Measurements from ENCODE around the gene SLC39A11.

Gene SLC39A11

DNA sequence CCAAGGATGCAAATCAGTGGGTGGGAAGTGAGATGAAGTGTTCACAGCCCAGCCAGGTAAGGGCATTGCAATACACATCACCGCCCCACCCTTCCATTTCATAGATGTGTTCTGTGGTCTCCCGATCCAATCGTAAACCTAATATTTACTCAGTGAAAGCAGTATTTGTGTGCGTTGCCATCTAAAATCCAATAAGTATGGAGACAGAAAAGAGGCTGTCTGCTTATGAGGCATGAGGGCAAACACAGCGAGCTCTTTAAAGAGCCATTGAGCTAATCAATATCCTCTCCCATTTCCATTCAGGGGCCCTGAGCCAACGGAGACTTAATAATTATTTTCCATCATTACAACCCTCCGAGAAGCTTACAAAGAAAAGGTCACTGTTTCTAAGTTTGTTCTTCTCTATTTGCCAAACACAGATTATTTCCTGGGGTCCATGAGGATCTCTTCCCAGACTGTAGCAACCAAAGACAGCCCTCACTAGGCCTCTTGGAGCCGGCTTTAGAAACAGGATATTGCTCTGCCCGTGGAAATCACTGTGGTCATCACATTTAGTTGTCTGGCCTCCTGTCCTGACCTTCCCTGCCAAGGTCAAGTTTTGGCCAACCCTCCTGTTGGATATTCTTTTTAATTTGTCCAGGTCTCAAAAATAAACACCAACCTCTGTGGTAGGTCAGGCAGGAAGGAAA lies 120.1 kb downstream of the SLC39A11 start:
- no peak overlapping the region for H3K4me3 ChIP-seq (ENCODE audit: low read depth, low read length)
- TF ChIP-seq, protein P1, sequence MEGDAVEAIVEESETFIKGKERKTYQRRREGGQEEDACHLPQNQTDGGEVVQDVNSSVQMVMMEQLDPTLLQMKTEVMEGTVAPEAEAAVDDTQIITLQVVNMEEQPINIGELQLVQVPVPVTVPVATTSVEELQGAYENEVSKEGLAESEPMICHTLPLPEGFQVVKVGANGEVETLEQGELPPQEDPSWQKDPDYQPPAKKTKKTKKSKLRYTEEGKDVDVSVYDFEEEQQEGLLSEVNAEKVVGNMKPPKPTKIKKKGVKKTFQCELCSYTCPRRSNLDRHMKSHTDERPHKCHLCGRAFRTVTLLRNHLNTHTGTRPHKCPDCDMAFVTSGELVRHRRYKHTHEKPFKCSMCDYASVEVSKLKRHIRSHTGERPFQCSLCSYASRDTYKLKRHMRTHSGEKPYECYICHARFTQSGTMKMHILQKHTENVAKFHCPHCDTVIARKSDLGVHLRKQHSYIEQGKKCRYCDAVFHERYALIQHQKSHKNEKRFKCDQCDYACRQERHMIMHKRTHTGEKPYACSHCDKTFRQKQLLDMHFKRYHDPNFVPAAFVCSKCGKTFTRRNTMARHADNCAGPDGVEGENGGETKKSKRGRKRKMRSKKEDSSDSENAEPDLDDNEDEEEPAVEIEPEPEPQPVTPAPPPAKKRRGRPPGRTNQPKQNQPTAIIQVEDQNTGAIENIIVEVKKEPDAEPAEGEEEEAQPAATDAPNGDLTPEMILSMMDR (conservative IDR thresholded peaks at IDR 0.05; ENCODE audit: low read depth, low read length): no peak
- DNase-seq (ENCODE audit: low read depth): no peak

DNA sequence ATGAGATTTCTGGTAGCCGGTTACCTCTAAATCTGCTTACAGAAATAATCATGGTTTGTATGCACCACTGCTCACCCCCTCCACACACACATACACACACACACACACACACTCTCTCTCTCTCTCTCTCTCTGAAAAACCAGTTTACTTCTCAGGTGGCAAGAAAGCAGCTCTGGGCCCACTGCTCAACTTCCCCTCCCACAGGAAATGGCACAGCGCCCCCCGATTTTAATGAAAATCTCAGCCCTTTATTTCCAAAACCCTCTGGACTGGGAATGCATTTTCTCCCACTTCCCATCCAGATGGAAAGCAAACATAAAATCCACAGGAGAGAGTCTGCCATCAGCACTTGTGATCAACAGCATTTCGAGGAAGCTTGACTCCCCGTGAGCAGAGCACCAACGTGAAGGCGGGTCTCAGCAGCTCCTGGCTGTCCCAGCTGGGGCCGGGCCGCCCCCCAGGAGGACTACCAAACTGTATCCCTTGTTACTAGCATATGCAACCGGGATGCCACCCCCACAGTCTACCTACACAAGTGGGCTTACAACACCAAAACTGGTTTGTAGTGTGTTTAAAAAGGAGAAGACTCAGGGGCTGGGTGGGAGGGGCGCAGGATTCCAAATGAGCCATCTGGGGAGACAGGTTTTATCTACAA lies 121.1 kb downstream of the SLC39A11 start:
- TF ChIP-seq, protein P1 (conservative IDR thresholded peaks at IDR 0.05; ENCODE audit: low read depth, low read length): no peak
- H3K4me3 ChIP-seq (ENCODE audit: low read depth, low read length): no peak overlapping the region

DNA sequence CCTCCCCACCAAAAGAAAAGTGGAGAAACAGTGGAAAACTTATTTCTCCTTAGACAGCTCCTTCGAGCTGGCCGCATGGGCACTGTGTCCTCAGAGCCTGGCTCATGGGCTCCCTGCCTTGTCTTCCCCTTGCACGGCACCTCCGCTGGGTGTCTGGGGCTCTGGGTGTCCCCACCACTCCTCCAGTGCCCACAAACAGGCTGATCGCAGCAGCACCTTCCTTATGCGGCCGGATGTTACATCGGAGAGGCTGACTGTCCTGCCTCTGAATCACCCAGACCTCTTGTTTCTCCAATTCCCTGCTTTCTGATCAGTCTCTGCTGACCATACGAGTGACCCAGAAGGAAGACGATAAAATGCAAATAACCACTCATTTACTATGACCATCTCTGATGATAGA lies 121.7 kb downstream of the SLC39A11 start:
- no peak overlapping the region for H3K4me3 ChIP-seq (ENCODE audit: low read depth, low read length)
- TF ChIP-seq, protein P1 (conservative IDR thresholded peaks at IDR 0.05; ENCODE audit: low read depth, low read length): no peak
- no peak for DNase-seq (ENCODE audit: low read depth)

More for the DNA sequence above, 121.1 kb downstream of the SLC39A11 start:
- DNase-seq (ENCODE audit: low read depth): no peak

DNA sequence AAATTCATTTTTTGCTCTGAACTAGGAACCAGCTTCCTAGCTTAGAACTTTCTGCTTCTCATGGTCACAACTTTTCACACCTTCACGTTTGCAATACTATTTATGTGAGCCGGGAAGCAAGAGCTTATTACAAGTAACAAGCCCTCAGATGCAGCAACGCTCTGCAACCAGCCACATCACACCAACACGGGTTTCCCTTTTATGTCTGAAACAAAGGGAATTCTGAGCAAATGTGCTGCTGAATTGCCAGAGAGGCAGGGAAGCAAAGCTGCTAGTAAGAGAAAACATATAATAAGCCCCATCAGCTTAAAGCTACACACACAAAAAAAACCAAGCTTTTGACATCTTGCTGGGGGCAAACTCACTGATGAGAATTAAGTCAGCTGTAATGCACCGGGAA lies 122.2 kb downstream of the SLC39A11 start:
- DNase-seq (ENCODE audit: low read depth): no peak
- TF ChIP-seq, protein P1 (conservative IDR thresholded peaks at IDR 0.05; ENCODE audit: low read depth, low read length): no peak
- no peak overlapping the region for H3K4me3 ChIP-seq (ENCODE audit: low read depth, low read length)

DNA sequence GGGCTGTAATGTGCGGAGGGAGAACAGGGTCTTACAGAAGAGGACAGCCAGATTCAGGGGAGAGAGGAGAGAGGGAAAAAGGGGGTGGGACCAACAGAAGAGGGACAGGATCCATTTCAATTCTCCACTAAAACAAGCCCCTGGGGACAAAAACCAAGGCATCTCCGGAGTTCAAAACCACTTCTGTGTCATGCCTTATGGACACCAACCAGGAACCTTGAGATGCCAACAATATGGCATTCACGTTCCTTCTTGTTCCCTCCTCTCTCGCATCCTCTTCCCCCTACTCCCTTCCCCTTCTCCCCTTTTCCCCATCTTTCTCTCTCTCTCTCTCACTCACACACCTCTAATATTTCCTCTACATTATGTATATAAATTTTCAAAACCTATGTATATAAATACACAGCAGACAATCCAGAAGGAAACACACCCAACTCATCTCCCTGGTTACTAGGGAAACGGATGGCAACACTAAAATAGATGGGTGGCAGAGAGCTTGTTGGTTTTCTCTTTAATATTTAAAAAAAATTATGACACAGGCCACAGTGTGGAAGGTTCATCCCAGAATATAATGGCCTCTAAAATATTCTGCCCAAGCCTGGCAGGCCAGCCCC lies 123.1 kb downstream of the SLC39A11 start:
- H3K4me3 ChIP-seq (ENCODE audit: low read depth, low read length): no peak overlapping the region
- TF ChIP-seq, protein P1 (conservative IDR thresholded peaks at IDR 0.05; ENCODE audit: low read depth, low read length): no peak

DNA sequence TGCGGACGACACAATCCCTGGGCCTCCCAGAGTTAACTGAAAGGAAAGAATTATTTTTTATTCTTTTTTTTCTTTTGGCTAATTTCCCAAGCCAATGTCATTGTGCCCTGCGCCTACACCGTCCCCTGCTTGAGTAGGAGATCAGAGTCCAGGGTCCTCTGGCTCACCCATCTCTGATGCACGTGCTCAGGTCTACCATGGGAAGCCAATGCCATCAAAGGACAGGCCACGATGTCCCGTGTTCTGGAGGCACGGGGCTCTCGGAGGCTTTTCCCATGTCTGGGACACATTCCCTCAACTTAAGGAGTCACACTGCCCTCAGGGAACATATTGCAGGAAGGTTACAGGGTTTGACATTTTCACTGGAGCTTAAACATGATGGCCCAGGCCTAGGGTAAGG lies 123.7 kb downstream of the SLC39A11 start:
- no peak overlapping the region for H3K4me3 ChIP-seq (ENCODE audit: low read depth, low read length)
- TF ChIP-seq, protein P1 (conservative IDR thresholded peaks at IDR 0.05; ENCODE audit: low read depth, low read length): no peak
- DNase-seq (ENCODE audit: low read depth): no peak

More for the DNA sequence above, 123.1 kb downstream of the SLC39A11 start:
- no peak for DNase-seq (ENCODE audit: low read depth)
